ENCODE results near the gene PCSK6. TPM values are rescaled to one million over a fixed set of nuclear protein-coding genes. Genes with fewer than 3 reads are reported as not detected.

PCSK6 gene
- total RNA-seq, 1 donor from 2014 or later, result 6.8 TPM

GRCh38 chr15:101500865-101501551 lies 11.5 kb upstream of the PCSK6 start:
- Histone ChIP-seq H3K36me3 (ENCODE audit: control insufficient read depth, insufficient read depth, low read length) (no peaks in the 10 kb centered on the region), H3K4me3 (ENCODE audit: low read depth, low read length) (no peak overlapping the region), H3K27me3 (ENCODE audit: control insufficient read depth, insufficient read depth, low read length) (peaks cover 7% of the 10 kb centered on the region)
- TF ChIP-seq CTCF (IDR thresholded peaks at IDR 0.05; ENCODE audit: insufficient read depth, low read length, severe bottlenecking), result no peak
- peak; percentile 26 for DNase-seq (ENCODE audit: low read depth)
- FAIRE-seq, result no peak

GRCh38 chr15:101499863-101500713 lies 10.6 kb upstream of the PCSK6 start:
- TF ChIP-seq CTCF (IDR thresholded peaks at IDR 0.05; ENCODE audit: insufficient read depth, low read length, severe bottlenecking), result no peak
- Histone ChIP-seq H3K27me3 (ENCODE audit: control insufficient read depth, insufficient read depth, low read length) (peaks cover 16% of the 10 kb centered on the region), H3K36me3 (ENCODE audit: control insufficient read depth, insufficient read depth, low read length) (no peaks in the 10 kb centered on the region), H3K4me3 (ENCODE audit: low read depth, low read length) (no peak overlapping the region)
- FAIRE-seq (no peak), DNase-seq (ENCODE audit: low read depth) (no peak)

- no peak for FAIRE-seq
- TF ChIP-seq CTCF (IDR thresholded peaks at IDR 0.05; ENCODE audit: insufficient read depth, low read length, severe bottlenecking), result no peak
- Histone ChIP-seq H3K4me3 (ENCODE audit: low read depth, low read length) (no peak overlapping the region), H3K36me3 (ENCODE audit: control insufficient read depth, insufficient read depth, low read length) (no peaks in the 10 kb centered on the region), H3K27me3 (ENCODE audit: control insufficient read depth, insufficient read depth, low read length) (peaks cover 24% of the 10 kb centered on the region)
- no peak for DNase-seq (ENCODE audit: low read depth)
Measured at GRCh38 chr15:101498717-101499480, 9.4 kb upstream of the PCSK6 start.

GRCh38 chr15:101498076-101498716 lies 8.7 kb upstream of the PCSK6 start:
- peaks cover 24% of the 10 kb centered on the region for H3K27me3 ChIP-seq (ENCODE audit: control insufficient read depth, insufficient read depth, low read length)
- H3K36me3 ChIP-seq (ENCODE audit: control insufficient read depth, insufficient read depth, low read length), result no peaks in the 10 kb centered on the region
- no peak for FAIRE-seq
- no peak overlapping the region for H3K4me3 ChIP-seq (ENCODE audit: low read depth, low read length)
- DNase-seq (ENCODE audit: low read depth), result no peak
- TF ChIP-seq CTCF (IDR thresholded peaks at IDR 0.05; ENCODE audit: insufficient read depth, low read length, severe bottlenecking), result no peak

- Histone ChIP-seq H3K4me3 (ENCODE audit: low read depth, low read length) (no peak overlapping the region), H3K36me3 (ENCODE audit: control insufficient read depth, insufficient read depth, low read length) (no peaks in the 10 kb centered on the region), H3K27me3 (ENCODE audit: control insufficient read depth, insufficient read depth, low read length) (peaks cover 24% of the 10 kb centered on the region)
- DNase-seq (ENCODE audit: low read depth), result no peak
- no peak for FAIRE-seq
- no peak for TF ChIP-seq CTCF (IDR thresholded peaks at IDR 0.05; ENCODE audit: insufficient read depth, low read length, severe bottlenecking)
Measured at GRCh38 chr15:101497484-101498034, 8.1 kb upstream of the PCSK6 start.

All from bronchial epithelial cell (primary cell).